OCI-LY3 (cell line): Measurements from ENCODE around the gene PPP6R1.

Experiments used
- H2AFZ ChIP-seq: fragments of 200-600, 300-600 bp; shearing (Covaris generic); 2 replicates; pipeline ENCODE4 v1.6.0; 2014; ENCODE audit warnings: antibody characterized with exemption, low read depth, low read length
- H3K27ac ChIP-seq: fragments of 200-600, 300-600 bp; sonication (generic); 2 replicates; pipeline ENCODE4 v1.5.1; 2014; ENCODE audit warnings: mild to moderate bottlenecking, low read length, moderate library complexity, mixed read lengths
- H3K27me3 ChIP-seq: fragments of 200-600, 300-600 bp; sonication (generic); 2 replicates; pipeline ENCODE4 v1.6.1; 2014; ENCODE audit warnings: low read depth, low read length, mixed read lengths
- H3K36me3 ChIP-seq: fragments of 200-600, 300-600 bp; sonication (generic); replicated peaks from 2 replicates; pipeline ENCODE3; 2014; ENCODE audit warnings: low read depth, low read length, mixed read lengths
- H3K4me1 ChIP-seq: fragments of 300-600, 200-600 bp; sonication (generic); 2 replicates; pipeline ENCODE4 v1.6.1; 2014; ENCODE audit warnings: low read length, mixed read lengths
- H3K4me2 ChIP-seq: fragments of 200-600, 300-600 bp; sonication (generic); 2 replicates; pipeline ENCODE4 v1.6.1; 2014; ENCODE audit warnings: low read length, mixed read lengths
- H3K4me3 ChIP-seq: fragments of 300-600, 200-600 bp; sonication (generic); 2 replicates; pipeline ENCODE4 v1.5.1; 2014; ENCODE audit warnings: antibody characterized with exemption, mild to moderate bottlenecking, low read length, moderate library complexity
- H3K79me2 ChIP-seq: fragments of 300-600, 200-600 bp; shearing (Covaris generic); 2 replicates; pipeline ENCODE4 v1.6.1; 2014; ENCODE audit warnings: mild to moderate bottlenecking, low read length, mixed read lengths
- H3K9ac ChIP-seq: fragments of 300-600, 200-600 bp; shearing (Covaris generic); 2 replicates; pipeline ENCODE4 v1.6.0; 2014; ENCODE audit warnings: mild to moderate bottlenecking, low read length, moderate library complexity
- H3K9me3 ChIP-seq: fragments of 200-600, 300-600 bp; shearing (Covaris generic); 2 replicates; pipeline ENCODE4 v1.6.1; 2014; ENCODE audit warnings: low read length, mixed read lengths; ENCODE audit not compliant: insufficient read depth
- H4K20me1 ChIP-seq: fragments of 200-600, 300-600 bp; sonication (generic); 2 replicates; pipeline ENCODE4 v1.6.1; 2016; ENCODE audit warnings: low read length, mixed read lengths; ENCODE audit not compliant: insufficient read depth
- EZH2phosphoT487 ChIP-seq: fragments of 200-600 bp; shearing (Covaris generic); IDR thresholded peaks from 2 replicates; pipeline ENCODE4 v1.6.1; 2018; ENCODE audit warnings: antibody characterized with exemption, mixed run types, low read depth
- TF ChIP-seq, protein P1 (sequence below): fragments of 200-600, 300-600 bp; sonication (generic); IDR thresholded peaks from 2 replicates; pipeline ENCODE4 v1.5.1; 2014; ENCODE audit warnings: antibody characterized with exemption, low read length, low read depth

PPP6R1 gene

DNA sequence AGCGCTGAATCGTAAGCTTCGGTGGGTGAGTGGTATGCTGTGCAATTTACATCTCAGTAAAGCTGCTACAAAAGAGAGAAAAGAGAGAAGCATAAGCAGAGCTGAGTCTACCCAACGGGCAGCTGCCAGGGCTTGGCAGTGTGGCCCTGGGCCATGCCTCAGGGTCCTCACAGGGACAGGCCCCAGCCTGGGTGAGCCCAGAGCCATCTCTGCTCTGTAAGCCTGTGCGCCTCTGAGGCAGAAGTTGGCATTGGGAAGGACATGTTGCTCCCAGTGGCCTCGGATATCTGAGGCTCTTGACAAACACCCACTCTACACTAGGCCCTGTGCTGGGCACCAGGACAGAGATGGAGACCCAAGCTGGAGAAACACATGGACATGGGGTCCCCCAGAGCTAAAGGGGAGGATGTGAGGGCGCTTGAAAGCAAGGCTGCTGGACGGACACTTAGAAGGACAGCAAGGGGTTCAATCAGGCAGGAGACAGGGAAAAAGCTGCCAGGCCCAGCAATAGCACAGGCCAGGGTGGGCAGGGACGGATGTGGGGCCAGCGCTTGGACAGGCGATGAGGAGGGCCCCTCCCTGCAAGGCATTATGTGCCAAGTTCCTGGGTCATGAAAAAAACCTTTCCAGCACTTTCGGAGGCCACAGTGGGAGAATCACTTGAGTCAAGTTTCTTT is 14.7 kb downstream of the PPP6R1 start:
- Histone ChIP-seq H3K27ac (no peak overlapping the region), H3K9me3 (no peaks in the 10 kb centered on the region), H3K4me2 (no peak overlapping the region), H3K79me2 (peaks cover 84% of the 10 kb centered on the region), H3K36me3 (peaks cover 83% of the 10 kb centered on the region), H2AFZ (no peak overlapping the region), H3K9ac (no peak overlapping the region), H3K4me1 (no peaks in the 10 kb centered on the region), H3K27me3 (no peaks in the 10 kb centered on the region), H4K20me1 (peaks cover 74% of the 10 kb centered on the region), H3K4me3 (no peak overlapping the region)
- no peak for TF ChIP-seq EZH2phosphoT487
- TF ChIP-seq, protein P1, sequence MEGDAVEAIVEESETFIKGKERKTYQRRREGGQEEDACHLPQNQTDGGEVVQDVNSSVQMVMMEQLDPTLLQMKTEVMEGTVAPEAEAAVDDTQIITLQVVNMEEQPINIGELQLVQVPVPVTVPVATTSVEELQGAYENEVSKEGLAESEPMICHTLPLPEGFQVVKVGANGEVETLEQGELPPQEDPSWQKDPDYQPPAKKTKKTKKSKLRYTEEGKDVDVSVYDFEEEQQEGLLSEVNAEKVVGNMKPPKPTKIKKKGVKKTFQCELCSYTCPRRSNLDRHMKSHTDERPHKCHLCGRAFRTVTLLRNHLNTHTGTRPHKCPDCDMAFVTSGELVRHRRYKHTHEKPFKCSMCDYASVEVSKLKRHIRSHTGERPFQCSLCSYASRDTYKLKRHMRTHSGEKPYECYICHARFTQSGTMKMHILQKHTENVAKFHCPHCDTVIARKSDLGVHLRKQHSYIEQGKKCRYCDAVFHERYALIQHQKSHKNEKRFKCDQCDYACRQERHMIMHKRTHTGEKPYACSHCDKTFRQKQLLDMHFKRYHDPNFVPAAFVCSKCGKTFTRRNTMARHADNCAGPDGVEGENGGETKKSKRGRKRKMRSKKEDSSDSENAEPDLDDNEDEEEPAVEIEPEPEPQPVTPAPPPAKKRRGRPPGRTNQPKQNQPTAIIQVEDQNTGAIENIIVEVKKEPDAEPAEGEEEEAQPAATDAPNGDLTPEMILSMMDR: no peak

DNA sequence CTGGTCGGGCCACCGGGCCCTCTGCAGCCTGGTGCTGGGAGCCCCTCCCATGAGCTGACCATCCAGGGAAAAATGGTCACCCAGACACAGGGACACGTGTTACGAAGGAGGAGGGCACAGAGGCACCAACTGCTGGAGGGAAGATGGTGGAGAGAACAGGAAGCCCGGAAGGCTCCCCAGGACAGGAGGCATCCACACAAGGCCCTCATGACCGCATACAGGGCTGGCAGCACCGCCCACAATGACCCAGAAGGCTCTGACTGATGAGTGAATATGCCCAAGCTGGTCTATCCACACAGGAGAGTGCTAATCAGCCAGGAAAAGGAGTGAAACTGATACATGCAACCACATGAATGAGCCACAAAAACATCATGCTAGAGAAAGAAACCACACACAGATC is 16.3 kb downstream of the PPP6R1 start:
- Histone ChIP-seq H3K9me3 (no peaks in the 10 kb centered on the region), H3K4me1 (no peaks in the 10 kb centered on the region), H2AFZ (no peak overlapping the region), H3K27ac (no peak overlapping the region), H4K20me1 (peaks cover 59% of the 10 kb centered on the region), H3K79me2 (peaks cover 75% of the 10 kb centered on the region), H3K36me3 (peaks cover 86% of the 10 kb centered on the region), H3K4me3 (no peak overlapping the region), H3K4me2 (no peak overlapping the region), H3K27me3 (no peaks in the 10 kb centered on the region), H3K9ac (no peak overlapping the region)
- no peak for TF ChIP-seq EZH2phosphoT487
- TF ChIP-seq, protein P1: no peak

DNA sequence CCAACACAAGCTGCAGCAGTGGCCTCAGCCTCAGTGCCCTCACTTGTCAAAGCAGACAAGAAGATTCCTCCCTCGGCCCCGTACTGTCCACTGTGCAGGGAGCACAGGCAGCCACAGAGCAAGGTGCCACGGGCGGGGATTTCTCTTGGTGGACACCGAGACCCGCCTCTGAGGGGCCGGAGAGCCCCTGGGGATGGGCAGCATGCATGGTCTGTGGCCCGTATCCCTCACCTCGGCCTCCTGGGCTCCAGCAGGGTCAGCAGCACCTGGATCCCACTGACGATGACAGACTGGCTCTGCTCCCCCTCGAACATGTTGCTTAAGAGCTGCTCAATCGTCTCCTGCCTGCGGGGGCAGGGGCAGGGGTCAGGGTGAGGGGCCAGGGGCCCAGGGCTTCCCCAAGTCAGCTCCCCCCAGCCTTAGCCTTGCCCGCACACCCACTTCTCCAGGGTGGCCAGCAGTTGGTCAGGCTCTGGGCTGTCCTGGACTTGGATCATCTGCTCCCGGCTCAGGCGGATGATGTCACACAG is 16.8 kb downstream of the PPP6R1 start:
- Histone ChIP-seq H3K9ac (no peak overlapping the region), H4K20me1 (peaks cover 54% of the 10 kb centered on the region), H3K27me3 (no peaks in the 10 kb centered on the region), H2AFZ (no peak overlapping the region), H3K36me3 (peaks cover 86% of the 10 kb centered on the region), H3K4me2 (no peak overlapping the region), H3K4me1 (no peaks in the 10 kb centered on the region), H3K79me2 (peaks cover 75% of the 10 kb centered on the region), H3K27ac (no peak overlapping the region), H3K4me3 (no peak overlapping the region), H3K9me3 (no peaks in the 10 kb centered on the region)
- TF ChIP-seq EZH2phosphoT487: no peak

DNA sequence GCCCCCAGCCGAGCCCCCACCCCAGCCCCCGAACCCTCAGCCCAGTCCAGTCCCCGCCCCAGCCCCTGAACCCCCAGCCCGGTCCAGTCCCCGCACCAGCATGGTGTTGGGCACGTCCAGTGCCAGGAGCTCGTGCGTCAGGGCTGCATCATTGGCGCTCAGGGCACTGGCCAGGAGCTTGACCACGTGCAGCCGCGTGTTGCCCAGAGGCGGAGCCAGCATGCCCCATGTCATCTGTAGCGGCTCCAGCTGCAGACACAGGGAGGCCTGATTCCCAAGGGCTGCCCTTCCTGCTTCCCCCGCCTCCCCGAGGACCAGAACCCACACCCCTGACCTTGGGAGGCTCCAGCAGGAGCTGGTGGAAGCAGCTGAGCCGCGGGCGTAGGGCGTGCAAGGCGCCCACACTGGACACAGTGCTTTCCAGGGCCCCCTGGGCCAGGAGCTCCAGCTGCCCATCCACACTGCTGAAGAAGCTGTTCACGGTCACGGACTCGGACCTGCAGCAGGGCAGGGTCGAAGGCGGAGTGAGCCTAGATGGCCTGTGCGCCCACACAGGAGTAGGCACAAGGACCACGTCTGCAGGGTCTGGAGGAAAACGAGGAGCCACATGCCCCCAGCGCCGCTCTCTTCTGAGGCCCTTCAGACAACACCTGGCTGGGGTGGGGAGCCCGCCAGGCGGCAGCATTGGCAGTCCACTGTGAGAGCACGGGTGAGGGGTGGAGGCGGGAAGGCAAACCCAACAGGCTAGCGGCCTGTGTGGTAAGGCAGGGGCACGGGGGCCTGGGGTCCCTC is 17.5 kb downstream of the PPP6R1 start:
- no peak overlapping the region for H3K27ac ChIP-seq
- TF ChIP-seq, protein P1: no peak
- no peak for TF ChIP-seq EZH2phosphoT487
- H3K36me3 ChIP-seq: peaks cover 87% of the 10 kb centered on the region
- H3K27me3 ChIP-seq: no peaks in the 10 kb centered on the region
- no peak overlapping the region for H2AFZ ChIP-seq
- peaks cover 74% of the 10 kb centered on the region for H3K79me2 ChIP-seq
- no peaks in the 10 kb centered on the region for H3K9me3 ChIP-seq
- no peaks in the 10 kb centered on the region for H3K4me1 ChIP-seq
- H4K20me1 ChIP-seq: peaks cover 47% of the 10 kb centered on the region
- no peak overlapping the region for H3K4me3 ChIP-seq
- no peak overlapping the region for H3K4me2 ChIP-seq
- H3K9ac ChIP-seq: no peak overlapping the region
